Rectal smooth muscle tissue (tissue), 1 donor: ENCODE data around the gene SMPDL3A.

Experiments used
- H3K27ac ChIP-seq: one replicate; pipeline ENCODE4 v1.7.0; 2013; ENCODE audit warnings: low read depth, low read length, inconsistent platforms
- H3K27me3 ChIP-seq: one replicate; pipeline ENCODE4 v1.7.0; 2013; ENCODE audit warnings: low read length; ENCODE audit not compliant: control insufficient read depth, insufficient read depth
- H3K36me3 ChIP-seq: one replicate; pipeline ENCODE4 v1.7.0; 2013; ENCODE audit warnings: low read length; ENCODE audit not compliant: control insufficient read depth, insufficient read depth
- H3K4me1 ChIP-seq: one replicate; pipeline ENCODE4 v1.7.0; 2013; ENCODE audit warnings: low read length; ENCODE audit not compliant: control insufficient read depth, insufficient read depth
- H3K4me3 ChIP-seq: one replicate; pipeline ENCODE4 v1.7.0; 2013; ENCODE audit warnings: low read length
- H3K9ac ChIP-seq: one replicate; pipeline ENCODE4 v1.7.0; 2013; ENCODE audit warnings: low read length

The SMPDL3A gene

GRCh38 chr6:122817358-122817757 lies 28.3 kb downstream of the SMPDL3A start:
- no peaks in the 10 kb centered on the region for H3K36me3 ChIP-seq
- H3K4me1 ChIP-seq, result no peaks in the 10 kb centered on the region
- no peaks in the 10 kb centered on the region for H3K27me3 ChIP-seq
- H3K9ac ChIP-seq, result no peak overlapping the region
- no peak overlapping the region for H3K4me3 ChIP-seq
- H3K27ac ChIP-seq, result no peak overlapping the region

- Histone ChIP-seq H3K27ac (no peak overlapping the region), H3K36me3 (no peaks in the 10 kb centered on the region)
Measured at GRCh38 chr6:122817766-122818165, 28.7 kb downstream of the SMPDL3A start.

GRCh38 chr6:122818866-122819265 lies 29.8 kb downstream of the SMPDL3A start:
- Histone ChIP-seq H3K27me3 (no peaks in the 10 kb centered on the region), H3K36me3 (no peaks in the 10 kb centered on the region), H3K4me1 (no peaks in the 10 kb centered on the region), H3K4me3 (no peak overlapping the region), H3K9ac (no peak overlapping the region), H3K27ac (no peak overlapping the region)

More at GRCh38 chr6:122817766-122818165, 28.7 kb downstream of the SMPDL3A start:
- Histone ChIP-seq H3K4me1 (no peaks in the 10 kb centered on the region), H3K27me3 (no peaks in the 10 kb centered on the region), H3K4me3 (no peak overlapping the region), H3K9ac (no peak overlapping the region)

- Histone ChIP-seq H3K27ac (no peak overlapping the region), H3K27me3 (no peaks in the 10 kb centered on the region), H3K9ac (no peak overlapping the region), H3K4me3 (no peak overlapping the region), H3K36me3 (no peaks in the 10 kb centered on the region), H3K4me1 (no peaks in the 10 kb centered on the region)
Measured at GRCh38 chr6:122821095-122821494, 32.0 kb downstream of the SMPDL3A start.

- H3K4me3 ChIP-seq, result no peak overlapping the region
- H3K27me3 ChIP-seq, result no peaks in the 10 kb centered on the region
- no peaks in the 10 kb centered on the region for H3K4me1 ChIP-seq
- H3K36me3 ChIP-seq, result no peaks in the 10 kb centered on the region
- no peak overlapping the region for H3K9ac ChIP-seq
- no peak overlapping the region for H3K27ac ChIP-seq
Measured at GRCh38 chr6:122825163-122825562, 36.1 kb downstream of the SMPDL3A start.

- H3K27me3 ChIP-seq, result no peaks in the 10 kb centered on the region
- H3K36me3 ChIP-seq, result no peaks in the 10 kb centered on the region
- H3K27ac ChIP-seq, result no peak overlapping the region
- no peak overlapping the region for H3K4me3 ChIP-seq
- H3K4me1 ChIP-seq, result no peaks in the 10 kb centered on the region
- H3K9ac ChIP-seq, result no peak overlapping the region
Measured at GRCh38 chr6:122829456-122829855, 40.4 kb downstream of the SMPDL3A start.

- no peaks in the 10 kb centered on the region for H3K36me3 ChIP-seq
- no peak overlapping the region for H3K9ac ChIP-seq
- H3K27me3 ChIP-seq, result no peaks in the 10 kb centered on the region
- H3K4me3 ChIP-seq, result no peak overlapping the region
- no peaks in the 10 kb centered on the region for H3K4me1 ChIP-seq
- H3K27ac ChIP-seq, result no peak overlapping the region
Measured at GRCh38 chr6:122831511-122831910, 42.5 kb downstream of the SMPDL3A start.

- no peak overlapping the region for H3K9ac ChIP-seq
- H3K27me3 ChIP-seq, result no peaks in the 10 kb centered on the region
- H3K4me1 ChIP-seq, result no peaks in the 10 kb centered on the region
- no peaks in the 10 kb centered on the region for H3K36me3 ChIP-seq
- H3K27ac ChIP-seq, result no peak overlapping the region
- no peak overlapping the region for H3K4me3 ChIP-seq
Measured at GRCh38 chr6:122832459-122832858, 43.4 kb downstream of the SMPDL3A start.

GRCh38 chr6:122833021-122833491 lies 44.0 kb downstream of the SMPDL3A start:
- Histone ChIP-seq H3K36me3 (no peaks in the 10 kb centered on the region), H3K27ac (no peak overlapping the region), H3K4me3 (no peak overlapping the region), H3K27me3 (no peaks in the 10 kb centered on the region), H3K4me1 (no peaks in the 10 kb centered on the region), H3K9ac (no peak overlapping the region)

GRCh38 chr6:122838060-122838780 lies 49.2 kb downstream of the SMPDL3A start:
- Histone ChIP-seq H3K36me3 (no peaks in the 10 kb centered on the region), H3K9ac (no peak overlapping the region), H3K4me3 (no peak overlapping the region), H3K27me3 (no peaks in the 10 kb centered on the region), H3K27ac (no peak overlapping the region), H3K4me1 (no peaks in the 10 kb centered on the region)

GRCh38 chr6:122839472-122839871 lies 50.4 kb downstream of the SMPDL3A start:
- Histone ChIP-seq H3K4me1 (no peaks in the 10 kb centered on the region), H3K27ac (no peak overlapping the region), H3K27me3 (no peaks in the 10 kb centered on the region), H3K4me3 (no peak overlapping the region), H3K9ac (no peak overlapping the region), H3K36me3 (no peaks in the 10 kb centered on the region)

- H3K9ac ChIP-seq, result no peak overlapping the region
- H3K4me3 ChIP-seq, result no peak overlapping the region
- H3K27me3 ChIP-seq, result no peaks in the 10 kb centered on the region
- H3K4me1 ChIP-seq, result no peaks in the 10 kb centered on the region
- H3K27ac ChIP-seq, result no peak overlapping the region
- no peaks in the 10 kb centered on the region for H3K36me3 ChIP-seq
Measured at GRCh38 chr6:122839906-122840305, 50.8 kb downstream of the SMPDL3A start.

- Histone ChIP-seq H3K4me1 (no peaks in the 10 kb centered on the region), H3K4me3 (no peak overlapping the region), H3K36me3 (no peaks in the 10 kb centered on the region), H3K27me3 (no peaks in the 10 kb centered on the region), H3K27ac (no peak overlapping the region), H3K9ac (no peak overlapping the region)
Measured at GRCh38 chr6:122845464-122845863, 56.4 kb downstream of the SMPDL3A start.
